Measurements from ENCODE around the gene DSTN. TPM values are rescaled to one million over a fixed set of nuclear protein-coding genes. Genes with fewer than 3 reads are reported as not detected.
A peak's percentile ranks its signal among the peaks of the same experiment; 100 is the strongest.

Gene DSTN
- total RNA-seq, 4 donors from 2014 or later, result 79.2 to 128 (median 88.5) TPM

DNA sequence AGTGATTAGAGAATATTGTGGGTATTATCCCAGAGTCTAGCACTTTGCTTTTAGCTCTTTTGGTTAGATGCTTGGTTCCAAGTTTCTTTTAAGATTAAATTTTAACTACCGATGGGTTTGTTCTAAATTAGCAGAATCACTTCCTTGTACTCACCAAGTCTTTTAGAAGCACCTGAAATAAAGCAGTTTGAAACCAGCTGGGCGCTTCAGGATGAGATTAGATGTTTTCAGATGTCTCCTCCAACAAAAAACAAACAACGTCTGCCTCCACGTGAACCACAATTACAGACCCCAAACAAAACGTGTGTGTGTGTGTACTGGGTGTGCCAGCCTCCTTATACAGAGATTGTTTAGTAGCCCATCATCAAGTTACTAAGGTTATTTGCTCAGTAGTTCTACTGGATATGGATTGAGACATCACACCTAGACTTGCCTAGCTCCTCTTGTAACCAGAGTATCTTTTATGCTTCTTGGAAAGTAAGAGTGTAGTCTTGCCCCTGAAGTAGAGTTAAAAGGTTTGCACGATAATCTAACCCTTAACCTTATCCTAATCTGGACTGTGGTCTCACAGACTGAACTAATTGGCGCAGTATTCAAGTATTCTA is 2.3 kb downstream of the DSTN start:
- H3K9me3 ChIP-seq, result no peaks in the 10 kb centered on the region
- no peaks in the 10 kb centered on the region for H3K27me3 ChIP-seq
- ATAC-seq (no peak), DNase-seq (no peak)
- no peaks in the 10 kb centered on the region for H3K36me3 ChIP-seq
- peak overlapping the region in 2 of 4 donors; percentile 5 to 98 for H3K4me3 ChIP-seq
- intact Hi-C loops (cut with DNase I; ENCODE audit: low total_unique reads) (loop anchor here (5.0 kb wide), 2 partner anchors 40 to 395 kb away; partner anchors contain the start of genes MGME1 and SNX5), in situ Hi-C loops (cut with MboI; ENCODE audit: low sequenced_read_pairs in 4 of 4) (no loop called here)
- peak overlapping the region; percentile 13 to 100 (median 34) for H3K27ac ChIP-seq
- TF ChIP-seq POLR2A (IDR thresholded peaks at IDR 0.05), result no peak
- TF ChIP-seq, protein P1, sequence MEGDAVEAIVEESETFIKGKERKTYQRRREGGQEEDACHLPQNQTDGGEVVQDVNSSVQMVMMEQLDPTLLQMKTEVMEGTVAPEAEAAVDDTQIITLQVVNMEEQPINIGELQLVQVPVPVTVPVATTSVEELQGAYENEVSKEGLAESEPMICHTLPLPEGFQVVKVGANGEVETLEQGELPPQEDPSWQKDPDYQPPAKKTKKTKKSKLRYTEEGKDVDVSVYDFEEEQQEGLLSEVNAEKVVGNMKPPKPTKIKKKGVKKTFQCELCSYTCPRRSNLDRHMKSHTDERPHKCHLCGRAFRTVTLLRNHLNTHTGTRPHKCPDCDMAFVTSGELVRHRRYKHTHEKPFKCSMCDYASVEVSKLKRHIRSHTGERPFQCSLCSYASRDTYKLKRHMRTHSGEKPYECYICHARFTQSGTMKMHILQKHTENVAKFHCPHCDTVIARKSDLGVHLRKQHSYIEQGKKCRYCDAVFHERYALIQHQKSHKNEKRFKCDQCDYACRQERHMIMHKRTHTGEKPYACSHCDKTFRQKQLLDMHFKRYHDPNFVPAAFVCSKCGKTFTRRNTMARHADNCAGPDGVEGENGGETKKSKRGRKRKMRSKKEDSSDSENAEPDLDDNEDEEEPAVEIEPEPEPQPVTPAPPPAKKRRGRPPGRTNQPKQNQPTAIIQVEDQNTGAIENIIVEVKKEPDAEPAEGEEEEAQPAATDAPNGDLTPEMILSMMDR (IDR thresholded peaks at IDR 0.05 in 4 of 5, conservative IDR thresholded peaks at IDR 0.05 in 1 of 5), result no peak
- peaks cover 32 to 38% of the 10 kb centered on the region in 2 donors for H3K4me1 ChIP-seq

DNA sequence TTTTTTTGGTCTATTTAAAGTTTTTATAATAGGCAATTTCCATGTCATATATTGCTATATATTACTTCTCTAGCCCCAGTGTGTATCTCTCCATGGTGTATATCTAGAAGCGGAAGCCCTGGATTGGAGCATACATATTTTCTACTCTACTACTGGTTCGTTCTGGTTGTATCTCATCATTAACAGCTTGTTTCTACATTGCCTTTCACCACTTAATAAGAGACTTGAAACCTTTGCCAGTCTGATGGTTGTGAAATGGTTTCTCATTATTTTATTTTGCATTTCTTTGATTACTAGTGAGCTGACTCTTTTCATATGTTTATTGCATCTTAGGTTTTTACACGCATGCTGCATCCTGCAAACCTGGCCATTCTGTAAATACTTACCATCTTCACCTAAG is 3.6 kb downstream of the DSTN start:
- no peak for TF ChIP-seq POLR2A (IDR thresholded peaks at IDR 0.05)
- TF ChIP-seq, protein P1 (IDR thresholded peaks at IDR 0.05 in 4 of 5, conservative IDR thresholded peaks at IDR 0.05 in 1 of 5), result no peak
- no peaks in the 10 kb centered on the region for H3K9me3 ChIP-seq
- H3K27me3 ChIP-seq, result no peaks in the 10 kb centered on the region
- intact Hi-C loops (cut with DNase I; ENCODE audit: low total_unique reads), result loop anchor here (5.0 kb wide), 2 partner anchors 39 to 394 kb away; partner anchors contain the start of genes MGME1 and SNX5
- ATAC-seq, result no peak
- H3K4me3 ChIP-seq, result peak overlapping the region in 1 of 4 donors; percentile 2
- in situ Hi-C loops (cut with MboI; ENCODE audit: low sequenced_read_pairs in 4 of 4), result no loop called here
- no peak for DNase-seq
- H3K27ac ChIP-seq, result no peak overlapping the region
- peaks cover 28 to 33% of the 10 kb centered on the region in 2 donors for H3K4me1 ChIP-seq
- no peaks in the 10 kb centered on the region for H3K36me3 ChIP-seq

DNA sequence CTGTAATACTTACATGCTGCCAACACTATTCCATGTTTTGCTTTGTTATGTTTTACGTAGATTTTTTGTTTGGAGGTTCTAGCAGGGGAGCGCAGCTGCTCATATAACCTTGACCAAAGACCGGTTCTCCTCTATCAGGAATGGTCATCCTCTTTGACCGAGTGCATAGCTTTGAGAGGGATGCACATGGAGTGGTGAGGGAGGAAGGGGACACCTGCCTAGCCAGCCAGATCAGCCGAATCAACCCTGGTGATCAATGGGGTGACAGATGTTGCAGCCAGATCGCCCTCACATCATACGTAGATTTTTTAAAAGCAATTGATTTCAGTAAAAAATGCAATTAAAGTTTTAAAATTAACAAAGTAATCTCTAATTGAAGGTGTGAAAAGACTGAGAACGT is 6.3 kb downstream of the DSTN start:
- Histone ChIP-seq H3K27me3 (no peaks in the 10 kb centered on the region), H3K4me3 (no peak overlapping the region), H3K27ac (no peak overlapping the region), H3K4me1 (peaks cover 24% of the 10 kb centered on the region in 2 donors), H3K9me3 (no peaks in the 10 kb centered on the region), H3K36me3 (no peaks in the 10 kb centered on the region)
- intact Hi-C loops (cut with DNase I; ENCODE audit: low total_unique reads), result no loop called here
- in situ Hi-C loops (cut with MboI; ENCODE audit: low sequenced_read_pairs in 4 of 4), result no loop called here
- ATAC-seq (no peak), DNase-seq (no peak)
- TF ChIP-seq POLR2A (IDR thresholded peaks at IDR 0.05), result no peak
- TF ChIP-seq, protein P1 (IDR thresholded peaks at IDR 0.05 in 4 of 5, conservative IDR thresholded peaks at IDR 0.05 in 1 of 5), result no peak

DNA sequence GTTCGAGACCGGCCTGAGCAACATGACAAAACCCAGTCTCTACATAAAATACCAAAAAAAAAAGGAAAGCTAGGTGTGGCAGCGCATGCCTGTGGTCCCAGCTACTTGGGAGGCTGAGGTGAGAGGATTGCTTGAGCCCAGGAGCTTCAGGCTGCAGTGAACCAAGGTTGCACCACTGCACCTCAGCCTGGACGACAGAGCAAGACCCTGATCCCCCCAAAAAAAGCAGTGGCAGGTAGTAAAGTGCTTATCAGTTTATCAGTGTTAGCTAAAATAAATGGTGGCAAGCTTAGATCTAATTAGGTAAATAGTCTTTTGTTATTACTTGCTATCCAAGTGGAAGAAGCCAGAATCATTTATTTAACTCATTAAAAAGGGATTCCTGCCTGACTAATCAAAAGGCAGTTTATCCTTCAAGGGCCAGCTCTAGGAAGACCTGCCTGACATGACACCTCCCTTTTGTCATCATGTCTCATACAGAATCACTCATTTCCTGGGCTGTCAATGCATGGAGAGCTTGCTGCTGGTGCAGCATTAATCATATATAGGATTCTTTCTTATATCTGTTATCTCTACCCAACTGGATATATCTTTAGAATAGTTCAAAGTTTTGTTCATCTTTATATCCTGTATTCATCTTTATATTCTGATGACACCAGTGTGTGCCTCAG is 9.6 kb downstream of the DSTN start:
- H3K27me3 ChIP-seq, result no peaks in the 10 kb centered on the region
- no peak overlapping the region for H3K4me3 ChIP-seq
- DNase-seq, result no peak
- no peaks in the 10 kb centered on the region for H3K9me3 ChIP-seq
- in situ Hi-C loops (cut with MboI; ENCODE audit: low sequenced_read_pairs in 4 of 4) (no loop called here), intact Hi-C loops (cut with DNase I; ENCODE audit: low total_unique reads) (no loop called here)
- TF ChIP-seq, protein P1 (IDR thresholded peaks at IDR 0.05 in 4 of 5, conservative IDR thresholded peaks at IDR 0.05 in 1 of 5), result no peak
- TF ChIP-seq POLR2A (IDR thresholded peaks at IDR 0.05), result no peak
- H3K27ac ChIP-seq, result no peak overlapping the region
- H3K4me1 ChIP-seq, result peaks cover 10 to 23% of the 10 kb centered on the region in 2 donors
- ATAC-seq, result no peak
- H3K36me3 ChIP-seq, result no peaks in the 10 kb centered on the region
